ENCODE data around the gene PELI1. TPM values are rescaled to one million over a fixed set of nuclear protein-coding genes. Genes with fewer than 3 reads are reported as not detected.

Gene PELI1
- total RNA-seq, 1 experiment from 2014 or later, result 61.0 TPM

DNA sequence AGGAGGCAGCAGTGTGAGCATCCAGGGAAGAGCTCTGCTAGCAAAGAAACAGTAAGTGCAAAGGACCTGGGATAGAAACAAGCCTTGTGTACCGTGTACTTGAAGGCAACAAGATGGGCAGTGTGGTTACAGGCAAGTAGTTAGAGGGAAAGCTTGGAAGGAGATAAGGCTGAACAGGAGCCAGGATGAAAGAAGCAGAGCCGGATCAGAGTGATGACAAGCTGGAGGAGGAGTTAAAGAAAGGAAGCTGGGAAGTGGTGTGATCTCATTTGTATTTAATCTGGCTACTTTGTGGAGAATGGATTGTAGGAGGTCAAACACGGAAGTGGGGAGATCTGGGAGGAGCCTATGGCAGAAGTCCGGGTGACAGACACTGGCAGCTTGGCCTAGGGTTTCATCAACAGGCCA is 80.3 kb downstream of the PELI1 start:
- TF ChIP-seq CTCF (conservative IDR thresholded peaks at IDR 0.05), result no peak
- H2AFZ ChIP-seq (ENCODE audit: low read length), result no peak overlapping the region
- no peak overlapping the region for H3T11ph ChIP-seq (ENCODE audit: low read length)
- no peaks in the 10 kb centered on the region for H3K79me1 ChIP-seq (ENCODE audit: insufficient read depth, low read depth, low read length, poor library complexity, severe bottlenecking)
- no peak overlapping the region for H3K4me3 Mint-ChIP-seq
- no peak overlapping the region for H4K91ac ChIP-seq (ENCODE audit: insufficient read length, low read depth, low read length)
- peak; percentile 58 for DNase-seq
- H4K20me1 ChIP-seq (ENCODE audit: control insufficient read depth, insufficient read depth, insufficient read length), result no peaks in the 10 kb centered on the region
- no peaks in the 10 kb centered on the region for H3K27me3 Mint-ChIP-seq (ENCODE audit: low read depth)
- no peak overlapping the region for H3K23ac ChIP-seq (ENCODE audit: insufficient read length, low read depth, low read length)
- H3K27ac ChIP-seq (ENCODE audit: insufficient read length, low read depth, low read length), result no peak overlapping the region
- H3K4me1 ChIP-seq (ENCODE audit: insufficient read depth, low read length), result peaks cover 14% of the 10 kb centered on the region
- no peak overlapping the region for H3K4me2 ChIP-seq (ENCODE audit: insufficient read depth, insufficient read length, low read length)
- no peak overlapping the region for H4K5ac ChIP-seq (ENCODE audit: insufficient read length, low read depth, low read length)
- no peak overlapping the region for H2BK120ac ChIP-seq (ENCODE audit: low read depth, low read length, poor library complexity, severe bottlenecking)
- H3K9ac ChIP-seq (ENCODE audit: extremely low read depth, insufficient read length, low read length), result no peak overlapping the region
- no peaks in the 10 kb centered on the region for H3K9me3 Mint-ChIP-seq
- no peak overlapping the region for H2AK5ac ChIP-seq (ENCODE audit: insufficient read length, low read length)
- no peak overlapping the region for H2BK5ac ChIP-seq (ENCODE audit: insufficient read length, low read length)
- H3K14ac ChIP-seq (ENCODE audit: insufficient read depth, low read length), result no peak overlapping the region
- no peak overlapping the region for H2BK15ac ChIP-seq (ENCODE audit: low read depth, low read length)
- H3K18ac ChIP-seq (ENCODE audit: insufficient read length, low read depth, low read length), result no peak overlapping the region
- H4K8ac ChIP-seq (replicated peaks; ENCODE audit: insufficient read length, low read depth, low read length), result no peak overlapping the region
- peak overlapping the region; percentile 4 to 75 (median 18); a peak in 5 of 7 replicates for H3K27ac Mint-ChIP-seq
- H3K56ac ChIP-seq (ENCODE audit: insufficient read length, low read depth, low read length), result no peak overlapping the region
- no peak overlapping the region for H3K4ac ChIP-seq (ENCODE audit: low read depth, low read length)
- no peak overlapping the region for H2BK12ac ChIP-seq (ENCODE audit: insufficient read length, low read depth, low read length)
- no peaks in the 10 kb centered on the region for H3K27me3 ChIP-seq (ENCODE audit: insufficient read depth, low read length)
- H3K4me1 Mint-ChIP-seq, result peaks cover 38 to 42% of the 10 kb centered on the region in 2 experiments
- WGBS (ENCODE audit: extremely low coverage, insufficient read length, low lambda C conversion rate), result no CpG with 5 or more reads among the region's 4 CpGs
- no peak overlapping the region for H2BK20ac ChIP-seq (ENCODE audit: low read depth, low read length, poor library complexity, severe bottlenecking)
- H3K79me2 ChIP-seq (ENCODE audit: insufficient read depth, low read length), result no peaks in the 10 kb centered on the region
- H3K23me2 ChIP-seq (ENCODE audit: insufficient read length, low read depth, low read length, poor library complexity, severe bottlenecking), result no peaks in the 10 kb centered on the region
- H3K9me3 ChIP-seq (ENCODE audit: control insufficient read depth, low read depth, low read length), result no peaks in the 10 kb centered on the region
- H3K36me3 Mint-ChIP-seq (ENCODE audit: insufficient read depth in 1 of 3, low read depth in 3 of 3), result no peaks in the 10 kb centered on the region

Measured in H9 (cell line).